ENCODE results near the gene INSRR.

The INSRR gene

DNA sequence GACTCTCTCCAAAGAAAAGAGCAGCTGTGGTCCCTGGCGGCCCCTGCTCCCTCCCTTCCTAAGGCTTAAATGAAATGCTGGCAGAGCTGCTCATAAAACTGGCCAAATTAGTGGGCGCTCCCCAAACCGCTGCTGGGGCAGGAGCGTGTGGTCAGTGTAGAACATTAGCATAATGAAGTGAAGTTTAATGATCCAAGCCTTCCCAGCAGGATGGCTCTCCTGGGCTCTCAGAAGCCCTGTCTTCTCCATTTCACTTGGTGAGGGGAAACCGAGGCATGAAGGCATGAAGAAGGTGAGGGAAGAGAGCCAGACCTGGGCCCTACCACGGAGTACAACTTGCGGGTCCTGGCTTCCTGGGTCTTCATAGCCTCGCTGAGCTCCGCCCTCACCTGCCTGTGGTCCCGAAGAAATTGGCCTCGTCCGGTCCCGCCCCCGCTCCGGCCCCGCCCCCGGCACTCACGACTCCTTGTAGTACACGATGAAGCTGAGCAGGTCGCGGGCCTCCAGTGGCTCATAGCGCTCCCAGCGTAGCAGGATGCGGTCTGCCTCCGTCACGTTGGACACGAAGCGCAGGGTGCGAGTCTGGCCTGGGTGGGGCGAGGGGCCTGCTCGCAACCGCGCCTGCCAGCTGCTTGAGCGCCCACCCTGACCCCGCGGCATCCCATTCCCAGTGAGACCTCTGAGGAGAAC, 10.3 kb downstream of the INSRR start:
- DNase-seq (ENCODE audit: low read depth) = no peak

GRCh38 chr1:156847591-156848460, 11.1 kb downstream of the INSRR start:
- no peak for DNase-seq (ENCODE audit: low read depth)

DNA sequence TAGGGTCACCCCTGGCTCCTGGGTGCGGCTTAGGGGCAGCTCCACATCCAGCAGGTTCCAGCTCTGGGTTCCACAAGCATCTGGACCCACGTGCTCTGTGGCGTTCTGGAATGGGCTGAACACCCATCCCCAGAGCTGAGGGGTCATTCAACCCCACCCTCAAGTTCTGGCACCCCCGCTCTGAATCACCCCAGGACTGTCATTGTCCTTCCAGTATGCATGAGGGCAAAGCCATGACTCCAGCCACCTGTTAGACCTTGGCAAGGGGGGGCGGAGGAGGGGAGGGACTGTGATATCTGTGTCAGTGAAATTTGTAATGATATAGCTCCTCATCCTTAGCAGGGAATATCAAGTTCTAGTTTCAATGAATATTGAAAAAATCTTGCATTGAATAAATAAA, 12.3 kb downstream of the INSRR start:
- DNase-seq (ENCODE audit: low read depth) = no peak

- DNase-seq (ENCODE audit: low read depth) = no peak
These were observed 12.9 kb downstream of the INSRR start for GRCh38 chr1:156845953-156846545.

- no peak for DNase-seq (ENCODE audit: low read depth)
These were observed 13.6 kb downstream of the INSRR start for GRCh38 chr1:156845055-156845952.

GRCh38 chr1:156844638-156845037, 14.3 kb downstream of the INSRR start:
- DNase-seq (ENCODE audit: low read depth) = no peak

DNA sequence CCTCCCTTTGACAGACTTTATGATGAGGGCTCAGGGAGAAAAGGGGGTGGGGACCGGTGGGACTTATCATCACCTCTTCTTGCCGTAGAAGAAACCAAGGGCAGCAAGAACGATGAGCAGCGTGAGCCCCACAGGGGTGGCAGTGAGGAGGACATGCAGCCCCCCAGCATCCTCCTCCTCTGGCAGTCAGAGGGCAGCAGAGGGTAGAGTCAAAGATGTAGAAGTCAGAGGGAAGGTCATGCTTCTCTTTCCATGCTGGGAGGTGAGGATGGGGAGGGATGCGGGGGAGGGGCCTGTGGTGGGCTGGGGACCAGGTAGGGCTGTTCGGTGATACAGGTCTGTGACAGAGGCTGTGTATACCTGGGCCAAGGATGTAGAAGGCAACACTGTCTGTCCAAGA, 14.8 kb downstream of the INSRR start:
- DNase-seq (ENCODE audit: low read depth) = no peak

- DNase-seq (ENCODE audit: low read depth) = no peak
These were observed 16.2 kb downstream of the INSRR start for GRCh38 chr1:156842618-156843300.

GRCh38 chr1:156841295-156841855, 17.5 kb downstream of the INSRR start:
- no peak for DNase-seq (ENCODE audit: low read depth)

DNA sequence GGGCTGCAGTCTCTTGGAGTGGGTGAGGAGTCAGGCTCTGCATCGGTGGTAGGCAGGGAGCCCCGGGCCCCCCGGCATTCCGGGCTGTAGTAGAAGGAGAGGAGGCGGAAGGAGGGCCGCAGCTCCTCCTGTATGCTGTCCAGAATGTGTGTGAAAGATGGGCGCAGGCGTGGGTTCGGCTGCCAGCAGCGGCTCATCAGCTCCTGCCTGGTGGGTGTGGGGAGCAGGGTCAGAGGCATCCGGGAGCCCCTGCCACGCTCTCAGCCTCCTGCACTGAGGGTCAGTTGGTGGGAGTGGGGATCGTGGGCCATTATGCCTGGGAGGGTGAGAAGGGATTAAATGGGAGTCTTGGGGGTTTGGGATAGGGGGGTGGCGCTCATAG, 18.0 kb downstream of the INSRR start:
- DNase-seq (ENCODE audit: low read depth) = no peak

DNA sequence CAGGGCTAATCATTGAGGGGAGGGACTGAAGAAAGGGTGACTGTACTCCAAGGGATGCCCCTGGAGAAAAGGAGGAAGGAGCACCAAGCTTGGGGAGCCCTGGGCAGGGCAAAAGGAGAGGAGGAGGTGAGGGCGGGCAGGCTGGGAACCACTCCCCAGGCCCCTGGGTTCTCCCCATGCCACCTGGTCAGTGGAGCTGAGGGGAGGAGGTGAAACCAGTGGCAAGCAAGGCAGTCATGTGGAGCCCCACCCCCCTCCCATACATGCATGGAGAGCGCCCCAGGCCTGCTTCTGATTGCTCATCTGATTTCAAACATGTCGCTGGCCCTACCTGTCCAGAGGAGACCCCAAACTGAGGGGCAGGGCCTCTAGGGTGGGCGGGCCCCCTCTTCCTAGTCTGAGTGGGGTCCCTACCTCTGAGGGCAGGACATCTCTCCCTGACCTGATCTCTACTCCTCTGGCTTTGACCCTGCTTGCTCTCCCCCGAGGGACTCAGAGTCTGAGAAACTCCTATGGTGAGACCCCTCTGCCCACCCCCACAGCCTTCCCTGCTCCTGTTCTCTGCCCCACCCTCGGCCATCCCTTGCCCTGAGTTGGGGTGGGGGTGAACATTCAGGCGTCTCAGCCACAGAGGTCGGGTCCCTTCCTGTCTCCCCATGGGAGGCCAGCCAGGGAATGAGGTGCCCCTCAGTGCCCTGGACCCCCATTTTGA, 18.6 kb downstream of the INSRR start:
- DNase-seq (ENCODE audit: low read depth) = no peak

- DNase-seq (ENCODE audit: low read depth) = no peak
These were observed 19.3 kb downstream of the INSRR start for GRCh38 chr1:156839426-156840109.

DNA sequence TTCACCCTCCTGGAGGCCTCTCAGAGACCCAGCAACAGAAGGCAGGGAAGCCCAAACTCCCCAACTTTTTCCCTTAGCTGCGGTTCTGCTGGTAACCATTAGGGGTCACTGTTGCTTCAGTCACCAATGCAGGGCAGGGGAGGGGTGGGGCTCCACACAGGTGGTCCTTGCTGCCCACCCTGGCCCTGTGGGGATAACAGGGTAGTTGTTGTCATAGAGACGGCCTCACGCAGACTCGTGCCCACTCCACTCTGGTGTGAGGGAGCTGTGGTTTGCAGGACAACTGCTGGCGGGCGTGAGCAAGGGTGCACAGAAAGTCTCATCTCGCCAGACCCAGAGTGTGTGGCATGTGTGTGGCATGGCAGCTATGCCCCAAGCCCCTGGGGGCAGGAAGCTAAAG, 19.9 kb downstream of the INSRR start:
- no peak for DNase-seq (ENCODE audit: low read depth)

DNA sequence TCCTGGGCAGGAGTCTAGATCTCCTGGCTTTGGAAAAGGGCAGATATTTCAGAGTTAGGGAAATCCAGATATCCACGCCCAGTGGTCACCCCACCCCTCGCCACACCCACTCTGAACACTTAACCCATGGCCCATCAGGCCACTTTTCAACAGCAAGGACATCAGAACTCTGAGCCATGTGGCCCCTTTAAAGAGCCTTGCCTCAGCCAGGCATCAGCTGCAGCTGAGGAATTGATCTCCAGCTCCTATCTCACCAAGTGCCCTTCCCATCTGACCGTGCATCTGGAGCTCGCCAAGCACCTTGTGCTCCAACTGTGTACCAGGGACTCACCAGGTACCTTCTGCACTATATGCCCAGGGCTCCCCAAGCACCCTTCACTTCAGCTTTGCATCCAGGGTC, 22.0 kb downstream of the INSRR start:
- DNase-seq (ENCODE audit: low read depth) = no peak

- DNase-seq (ENCODE audit: low read depth) = no peak
These were observed 22.8 kb downstream of the INSRR start for GRCh38 chr1:156836041-156836654.

DNA sequence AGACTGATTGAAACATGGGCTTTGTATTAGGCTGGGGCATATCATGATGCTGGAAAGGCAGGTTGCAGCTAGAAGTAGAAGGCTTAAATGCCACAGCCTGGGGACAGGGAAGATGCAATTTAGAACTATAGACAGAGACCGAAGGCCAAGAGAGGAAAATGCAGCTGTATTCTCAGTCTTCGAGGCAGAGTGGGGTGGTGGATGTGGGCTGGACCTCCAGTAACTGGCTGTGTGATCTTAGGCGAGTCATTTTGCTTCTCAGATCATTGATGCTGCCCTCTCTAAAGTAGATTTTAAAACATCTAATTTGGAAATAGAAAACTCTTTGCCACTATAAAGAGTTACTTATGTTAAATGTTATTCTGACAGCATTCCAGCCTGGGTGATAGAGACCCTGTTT, 24.6 kb downstream of the INSRR start:
- no peak for DNase-seq (ENCODE audit: low read depth)

- no peak for DNase-seq (ENCODE audit: low read depth)
These were observed 25.3 kb downstream of the INSRR start for GRCh38 chr1:156833603-156834002.

DNA sequence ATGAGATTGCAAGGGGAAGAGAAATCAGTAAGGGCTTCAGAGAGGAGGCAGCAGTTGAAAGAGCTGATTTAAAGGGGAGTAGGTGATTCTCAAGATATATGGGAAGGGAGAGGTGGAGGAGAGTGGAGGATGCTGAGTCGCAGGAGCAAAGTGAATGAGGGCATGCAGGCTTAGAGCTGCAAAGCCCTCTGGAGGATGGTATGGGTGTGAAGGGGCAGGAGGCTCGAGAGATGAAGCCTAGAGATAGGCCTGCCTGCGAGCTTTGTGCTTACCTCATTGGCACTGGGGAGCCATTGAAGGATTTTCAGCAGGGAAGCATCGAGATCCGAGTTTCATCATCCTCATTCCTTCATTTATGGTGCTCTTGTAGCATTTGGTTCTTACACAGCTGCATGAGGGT, 26.5 kb downstream of the INSRR start:
- no peak for DNase-seq (ENCODE audit: low read depth)

GRCh38 chr1:156828400-156829124, 30.4 kb downstream of the INSRR start:
- DNase-seq (ENCODE audit: low read depth) = no peak

All from HS-5 (cell line).